Mammary epithelial cell (primary cell): ENCODE results near the gene CALML3.

Experiments
- EZH2 ChIP-seq: IDR thresholded peaks from 2 replicates; pipeline ENCODE4 v1.6.1; 2012; ENCODE audit warnings: low read length, inconsistent platforms, borderline replicate concordance
- TF ChIP-seq, protein P1 (sequence below), 2 donors: IDR thresholded peaks in 1 of 2; conservative IDR thresholded peaks in 1 of 2; 2 replicates each; pipeline ENCODE4 v1.5.1; 2011 to 2012; ENCODE audit warnings: inconsistent platforms in 2 of 2, low read length in 2 of 2, mild to moderate bottlenecking in 2 of 2, control low read depth in 1 of 2, low read depth in 1 of 2; ENCODE audit not compliant: insufficient read depth in 1 of 2; ENCODE audit errors: extremely low read depth in 1 of 2

DNA sequence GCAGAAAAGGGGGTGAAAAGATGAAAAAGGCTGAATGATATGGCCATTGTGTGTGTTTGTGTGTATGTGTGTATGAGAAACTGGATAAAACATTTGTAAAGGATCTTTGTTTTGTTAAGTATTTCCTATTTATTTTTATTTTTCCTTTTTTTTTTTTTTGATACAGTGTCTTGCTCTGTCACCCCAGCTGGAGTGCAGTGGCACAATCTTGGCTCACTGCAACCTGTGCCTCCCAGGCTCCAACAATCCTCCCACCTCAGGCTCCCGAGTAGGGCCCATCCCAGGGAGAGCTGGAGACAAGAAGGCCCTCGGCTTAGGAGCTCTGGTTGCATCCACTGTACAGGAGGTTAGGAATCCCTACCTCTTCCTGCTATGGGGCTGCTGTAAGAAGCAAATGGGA is 18.5 kb upstream of the CALML3 start:
- TF ChIP-seq, protein P1, sequence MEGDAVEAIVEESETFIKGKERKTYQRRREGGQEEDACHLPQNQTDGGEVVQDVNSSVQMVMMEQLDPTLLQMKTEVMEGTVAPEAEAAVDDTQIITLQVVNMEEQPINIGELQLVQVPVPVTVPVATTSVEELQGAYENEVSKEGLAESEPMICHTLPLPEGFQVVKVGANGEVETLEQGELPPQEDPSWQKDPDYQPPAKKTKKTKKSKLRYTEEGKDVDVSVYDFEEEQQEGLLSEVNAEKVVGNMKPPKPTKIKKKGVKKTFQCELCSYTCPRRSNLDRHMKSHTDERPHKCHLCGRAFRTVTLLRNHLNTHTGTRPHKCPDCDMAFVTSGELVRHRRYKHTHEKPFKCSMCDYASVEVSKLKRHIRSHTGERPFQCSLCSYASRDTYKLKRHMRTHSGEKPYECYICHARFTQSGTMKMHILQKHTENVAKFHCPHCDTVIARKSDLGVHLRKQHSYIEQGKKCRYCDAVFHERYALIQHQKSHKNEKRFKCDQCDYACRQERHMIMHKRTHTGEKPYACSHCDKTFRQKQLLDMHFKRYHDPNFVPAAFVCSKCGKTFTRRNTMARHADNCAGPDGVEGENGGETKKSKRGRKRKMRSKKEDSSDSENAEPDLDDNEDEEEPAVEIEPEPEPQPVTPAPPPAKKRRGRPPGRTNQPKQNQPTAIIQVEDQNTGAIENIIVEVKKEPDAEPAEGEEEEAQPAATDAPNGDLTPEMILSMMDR (conservative IDR thresholded peaks at IDR 0.05 in 1 of 2, IDR thresholded peaks at IDR 0.05 in 1 of 2; ENCODE audit: extremely low read depth in 1 of 2, insufficient read depth in 1 of 2, low read depth in 1 of 2, low read length in 2 of 2): no peak
- no peak for TF ChIP-seq EZH2
